ENCODE results near the gene SLC35E3. TPM values are rescaled to one million over a fixed set of nuclear protein-coding genes. Genes with fewer than 3 reads are reported as not detected.

The SLC35E3 gene
- 12.8 and 17.1 TPM in 2 replicates for total RNA-seq
- long read RNA-seq, full-length matches to known transcripts: 17 of 32 reads
- long read RNA-seq, partial matches to known transcripts: 4 of 32 reads
- long read RNA-seq, other reads (novel, unspliced or antisense): 11 of 32 reads

GRCh38 chr12:68745904-68746571 is at the start of gene SLC35E3:
Gene SLC35E3, plus strand, starts transcription at chr12:68746176. Its CDS starts 202 bp downstream, at chr12:68746378.
- Mint-ChIP-seq H3K36me3 (ENCODE audit: insufficient read depth) (peaks cover 10% of the 10 kb centered on the region), H3K27me3 (no peaks in the 10 kb centered on the region), H3K4me1 (ENCODE audit: low read depth) (peaks cover 16% of the 10 kb centered on the region), H3K9me3 (ENCODE audit: low read depth) (no peaks in the 10 kb centered on the region), H3K27ac (peak within 1 kb of the TSS; percentile 97), H3K4me3 (ENCODE audit: low read depth) (peak within 1 kb of the TSS; percentile 97)
- peak; percentile 77 for DNase-seq (ENCODE audit: low spot score, unreplicated experiment)
- no peak for TF ChIP-seq CTCF (IDR thresholded peaks at IDR 0.05; ENCODE audit: unreplicated experiment)

GRCh38 chr12:68699486-68699885 is 46.5 kb upstream of the SLC35E3 start:
- no peak for DNase-seq (ENCODE audit: low spot score, unreplicated experiment)
- no peaks in the 10 kb centered on the region for H3K27me3 Mint-ChIP-seq
- H3K36me3 Mint-ChIP-seq (ENCODE audit: insufficient read depth): peaks cover 35% of the 10 kb centered on the region
- no peak for TF ChIP-seq CTCF (IDR thresholded peaks at IDR 0.05; ENCODE audit: unreplicated experiment)
- no peak overlapping the region for H3K27ac Mint-ChIP-seq
- no peaks in the 10 kb centered on the region for H3K9me3 Mint-ChIP-seq (ENCODE audit: low read depth)
- no peak overlapping the region for H3K4me3 Mint-ChIP-seq (ENCODE audit: low read depth)
- H3K4me1 Mint-ChIP-seq (ENCODE audit: low read depth): no peaks in the 10 kb centered on the region

GRCh38 chr12:68727776-68728175 is 18.2 kb upstream of the SLC35E3 start:
- no peaks in the 10 kb centered on the region for H3K9me3 Mint-ChIP-seq (ENCODE audit: low read depth)
- peaks cover 15% of the 10 kb centered on the region for H3K36me3 Mint-ChIP-seq (ENCODE audit: insufficient read depth)
- H3K27me3 Mint-ChIP-seq: no peaks in the 10 kb centered on the region
- TF ChIP-seq CTCF (IDR thresholded peaks at IDR 0.05; ENCODE audit: unreplicated experiment): no peak
- H3K27ac Mint-ChIP-seq: no peak overlapping the region
- H3K4me3 Mint-ChIP-seq (ENCODE audit: low read depth): no peak overlapping the region
- no peaks in the 10 kb centered on the region for H3K4me1 Mint-ChIP-seq (ENCODE audit: low read depth)
- no peak for DNase-seq (ENCODE audit: low spot score, unreplicated experiment)

- Mint-ChIP-seq H3K4me1 (ENCODE audit: low read depth) (no peaks in the 10 kb centered on the region), H3K36me3 (ENCODE audit: insufficient read depth) (peaks cover 14% of the 10 kb centered on the region), H3K9me3 (ENCODE audit: low read depth) (no peaks in the 10 kb centered on the region), H3K4me3 (ENCODE audit: low read depth) (no peak overlapping the region), H3K27ac (no peak overlapping the region), H3K27me3 (no peaks in the 10 kb centered on the region)
- no peak for TF ChIP-seq CTCF (IDR thresholded peaks at IDR 0.05; ENCODE audit: unreplicated experiment)
- no peak for DNase-seq (ENCODE audit: low spot score, unreplicated experiment)
Observed at GRCh38 chr12:68733661-68734071, 12.3 kb upstream of the SLC35E3 start.

- no peak for TF ChIP-seq CTCF (IDR thresholded peaks at IDR 0.05; ENCODE audit: unreplicated experiment)
- H3K4me3 Mint-ChIP-seq (ENCODE audit: low read depth): no peak overlapping the region
- H3K27ac Mint-ChIP-seq: no peak overlapping the region
- H3K27me3 Mint-ChIP-seq: no peaks in the 10 kb centered on the region
- no peaks in the 10 kb centered on the region for H3K4me1 Mint-ChIP-seq (ENCODE audit: low read depth)
- peaks cover 8% of the 10 kb centered on the region for H3K36me3 Mint-ChIP-seq (ENCODE audit: insufficient read depth)
- H3K9me3 Mint-ChIP-seq (ENCODE audit: low read depth): no peaks in the 10 kb centered on the region
- DNase-seq (ENCODE audit: low spot score, unreplicated experiment): no peak
Observed at GRCh38 chr12:68739891-68740290, 6.1 kb upstream of the SLC35E3 start.

Measured in progenitor cell of endocrine pancreas (in vitro differentiated cells).